Upper lobe of left lung (tissue), 6 donors: ENCODE data around the gene IGSF11. TPM values are rescaled to one million over a fixed set of nuclear protein-coding genes. Genes with fewer than 3 reads are reported as not detected.

Experiments used
- ATAC-seq, 2 donors: fragments of 200-7000 bp; cut with Tn5 transposase; one replicate each; pipeline ENCODE4 v1.9.1; 2022; ENCODE audit warnings: mild to moderate bottlenecking in 2 of 2, moderate library complexity in 2 of 2; ENCODE audit not compliant: low FRiP score in 2 of 2
- DNase-seq, 2 donors: peaks; one replicate each; pipeline ENCODE4 v3.0.0-alpha.2; 2019 to 2020
- H3K27ac ChIP-seq, 4 donors: fragments of 200-600 bp; sonication (generic); one replicate each; pipeline ENCODE4 v1.5.1; 2016 to 2019
- H3K27me3 ChIP-seq, 4 donors: fragments of 200-600 bp; sonication (generic); one replicate each; pipeline ENCODE4 v1.5.1; 2017 to 2019
- H3K36me3 ChIP-seq, 4 donors: fragments of 200-600 bp; sonication (generic); one replicate each; pipeline ENCODE4 v1.5.1; 2016 to 2019
- H3K4me1 ChIP-seq, 4 donors: fragments of 200-600 bp; sonication (generic); one replicate each; pipeline ENCODE4 v1.5.1; 2018 to 2019
- H3K4me3 ChIP-seq, 4 donors: fragments of 200-600 bp; sonication (generic); one replicate each; pipeline ENCODE4 v1.5.1; 2017 to 2019; ENCODE audit warnings: mild to moderate bottlenecking in 2 of 4, moderate library complexity in 1 of 4
- H3K9me3 ChIP-seq, 4 donors: fragments of 200-600 bp; sonication (generic); one replicate each; pipeline ENCODE4 v1.5.1; 2018 to 2019
- POLR2A ChIP-seq, 4 donors: fragments of 450-650 bp; IDR thresholded peaks; one replicate each; pipeline ENCODE4 v1.5.1; 2016 to 2017; ENCODE audit warnings: antibody characterized with exemption in 4 of 4, mild to moderate bottlenecking in 2 of 4
- WGBS, 2 donors: methylation state at CpG; one replicate each; pipeline ENCODE4 v1.1.5; 2017 to 2018; 5-methylcytosine and 5-hydroxymethylcytosine counted together
- total RNA-seq, 6 donors: library from RNA; depleted of rRNA in 4 of 6; stranded (reverse); fragments of >200 nt in 4 of 6; gene quantifications; one replicate each; pipeline versions ENCODE4 v1.1.0 to v1.2.1, GENCODE V29; 2016 to 2021
- donor health status: DM: no; HTN: no; CAD: no; lungs with moderate emphysema.
- donor health status: DM: no; HTN: yes; CAD: no; lungs with severe emphysema.

The IGSF11 gene
- total RNA-seq, 6 donors from 2014 or later: 0.11 to 0.71 (median 0.14) TPM; not detected in 3

GRCh38 chr3:118850687-118851086 lies 184.0 kb downstream of the IGSF11 start:
- WGBS, 2 donors: 91% methylated on average over 10 of the region's 10 CpGs
- Histone ChIP-seq H3K36me3 (no peaks in the 10 kb centered on the region), H3K9me3 (no peaks in the 10 kb centered on the region), H3K27me3 (no peaks in the 10 kb centered on the region), H3K27ac (no peak overlapping the region), H3K4me3 (no peak overlapping the region), H3K4me1 (no peaks in the 10 kb centered on the region)
- no peak for TF ChIP-seq POLR2A (IDR thresholded peaks at IDR 0.05)
- DNase-seq: no peak
- no peak for ATAC-seq

Other genes starting within 250 kb of the IGSF11 start
- not detected for gene TEX55, start 111.3 kb upstream of the IGSF11 start, total RNA-seq
- under 1 TPM in 1 of 6 donors, not detected in 5; 0.57 TPM for gene UPK1B, start 138.8 kb upstream of the IGSF11 start, total RNA-seq
- gene B4GALT4, start 206.0 kb upstream of the IGSF11 start, total RNA-seq: 10 to 100 TPM in 5 of 6 donors, 1 to 10 TPM in 1; 7.3 to 24.3 (median 16.6) TPM